HEK293 (cell line): ENCODE results near the gene ZSWIM7.
A peak's percentile ranks its signal among the peaks of the same experiment; 100 is the strongest.

Experiments used
- CTCF ChIA-PET: fragments of 350-600 bp; formaldehyde crosslinking; extraction: SDS; loops from one replicate; lab custom pipeline; 2021; ENCODE audit warnings: antibody characterized with exemption; lab: Yijun Ruan, JAX
- POLR2A ChIA-PET: fragments of 300-600 bp; formaldehyde crosslinking; extraction: SDS; loops from one replicate; lab custom pipeline; 2020; ENCODE audit warnings: antibody characterized with exemption, inconsistent platforms; lab: Yijun Ruan, JAX
- H3K27ac ChIP-seq: fragments of 200-500 bp; sonication (Bioruptor generic); 2 replicates; pipeline ENCODE4 v1.5.1; 2014; ENCODE audit warnings: low read depth, low read length, control low read depth, inconsistent platforms; ENCODE audit errors: extremely low read depth
- H3K36me3 ChIP-seq, 2 experiments: fragments of 200-500 bp in 1 of 2; sonication (Bioruptor generic) in 1 of 2; 1 replicate in 1 of 2; 2 replicates in 1 of 2; pipeline ENCODE4 v1.5.1; 2014 to 2017; ENCODE audit warnings: inconsistent platforms in 2 of 2, low read length in 2 of 2; ENCODE audit not compliant: control insufficient read depth in 2 of 2, insufficient read depth in 1 of 2
- H3K4me1 ChIP-seq: fragments of 200-500 bp; sonication (Bioruptor generic); 2 replicates; pipeline ENCODE4 v1.5.1; 2014; ENCODE audit warnings: mild to moderate bottlenecking, low read length, inconsistent platforms; ENCODE audit not compliant: control insufficient read depth, insufficient read depth
- H3K4me3 ChIP-seq: 2 replicates; pipeline ENCODE4 v1.5.1; 2011; ENCODE audit warnings: low read depth, mild to moderate bottlenecking, control low read depth, low read length, moderate library complexity
- H3K9me3 ChIP-seq: fragments of 200-500 bp; sonication (Bioruptor generic); 2 replicates; pipeline ENCODE4 v1.5.1; 2014; ENCODE audit warnings: low read depth, low read length, inconsistent platforms; ENCODE audit not compliant: control insufficient read depth, insufficient read depth
- BCL11B ChIP-seq: fragments of 450-650 bp; formaldehyde crosslinking; IDR thresholded peaks from 2 replicates; pipeline ENCODE4 v1.5.1; 2016; ENCODE audit warnings: low read depth, missing biosample characterization, missing genetic modification characterization
- GLI4 ChIP-seq: fragments of 450-650 bp; formaldehyde crosslinking; IDR thresholded peaks from 2 replicates; pipeline ENCODE4 v1.5.1; 2016; ENCODE audit warnings: missing biosample characterization, missing genetic modification characterization
- REPIN1 ChIP-seq: fragments of 450-650 bp; formaldehyde crosslinking; IDR thresholded peaks from 2 replicates; pipeline ENCODE4 v1.5.1; 2017; ENCODE audit warnings: missing biosample characterization, missing genetic modification characterization, low read depth
- ZIC2 ChIP-seq: fragments of 450-650 bp; formaldehyde crosslinking; IDR thresholded peaks from 2 replicates; pipeline ENCODE4 v1.5.1; 2016; ENCODE audit warnings: missing biosample characterization, missing genetic modification characterization
- ZNF19 ChIP-seq: fragments of 450-650 bp; formaldehyde crosslinking; IDR thresholded peaks from 2 replicates; pipeline ENCODE4; 2016; ENCODE audit warnings: missing biosample characterization, missing genetic modification characterization, low read depth
- ZNF416 ChIP-seq: fragments of 450-650 bp; formaldehyde crosslinking; IDR thresholded peaks from 2 replicates; pipeline ENCODE4 v1.5.1; 2016; ENCODE audit warnings: missing biosample characterization, missing genetic modification characterization
- ZNF549 ChIP-seq: fragments of 450-650 bp; IDR thresholded peaks from 2 replicates; pipeline ENCODE4 v1.5.1; 2018; ENCODE audit warnings: missing biosample characterization, missing genetic modification characterization, mild to moderate bottlenecking, inconsistent platforms, moderate library complexity
- ZNF76 ChIP-seq: fragments of 450-650 bp; formaldehyde crosslinking; IDR thresholded peaks from 2 replicates; pipeline ENCODE4; 2016; ENCODE audit warnings: low read depth, missing biosample characterization, missing genetic modification characterization, borderline replicate concordance
- TF ChIP-seq, protein P1 (sequence below): fragments of 450-650 bp; formaldehyde crosslinking; IDR thresholded peaks from 2 replicates; pipeline ENCODE4 v1.5.1; 2017; ENCODE audit warnings: missing biosample characterization, missing genetic modification characterization
- TF ChIP-seq, protein P2 (sequence below): fragments of 450-650 bp; formaldehyde crosslinking; IDR thresholded peaks from 2 replicates; pipeline ENCODE4 v1.5.1; 2017; ENCODE audit warnings: missing biosample characterization, missing genetic modification characterization
- TF ChIP-seq, protein P3 (sequence below): fragments of 450-650 bp; formaldehyde crosslinking; IDR thresholded peaks from 2 replicates; pipeline ENCODE4 v1.5.1; 2016; ENCODE audit warnings: missing biosample characterization, missing genetic modification characterization
- TF ChIP-seq, protein P4 (sequence below): fragments of 450-650 bp; formaldehyde crosslinking; IDR thresholded peaks from 2 replicates; pipeline ENCODE4 v1.5.1; 2016; ENCODE audit warnings: missing biosample characterization, missing genetic modification characterization
- TF ChIP-seq, protein P5 (sequence below): fragments of 450-650 bp; formaldehyde crosslinking; IDR thresholded peaks from 2 replicates; pipeline ENCODE4 v1.5.1; 2017; ENCODE audit warnings: missing biosample characterization, missing genetic modification characterization
- TF ChIP-seq, protein P6 (sequence below): fragments of 450-650 bp; formaldehyde crosslinking; IDR thresholded peaks from 2 replicates; pipeline ENCODE4 v1.5.1; 2016; ENCODE audit warnings: missing biosample characterization, missing genetic modification characterization
- TF ChIP-seq, protein P7 (sequence below): fragments of 450-650 bp; formaldehyde crosslinking; IDR thresholded peaks from 2 replicates; pipeline ENCODE4 v1.5.1; 2016; ENCODE audit warnings: missing biosample characterization, missing genetic modification characterization, borderline replicate concordance

Gene ZSWIM7

DNA sequence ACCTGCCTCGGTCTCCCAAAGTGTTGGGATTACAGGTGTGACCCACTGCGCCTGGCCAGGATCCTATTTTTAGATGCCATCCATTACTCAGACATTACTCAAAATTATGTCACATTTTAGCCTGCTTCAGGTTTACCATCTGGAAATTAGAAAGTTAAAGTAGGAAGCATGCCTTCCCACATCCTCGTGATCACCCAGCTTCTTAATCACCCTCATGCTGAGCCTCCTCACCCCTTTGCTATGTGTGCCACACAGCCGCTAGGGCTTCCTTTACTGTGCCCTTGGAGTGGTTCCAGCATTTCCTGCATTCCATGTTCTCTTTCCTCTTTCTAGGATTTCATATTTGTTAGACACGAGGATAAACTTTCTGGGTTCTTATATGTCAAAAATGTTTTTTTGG is 45.3 kb downstream of the ZSWIM7 start:
- H3K9me3 ChIP-seq: no peaks in the 10 kb centered on the region
- TF ChIP-seq, protein P1, sequence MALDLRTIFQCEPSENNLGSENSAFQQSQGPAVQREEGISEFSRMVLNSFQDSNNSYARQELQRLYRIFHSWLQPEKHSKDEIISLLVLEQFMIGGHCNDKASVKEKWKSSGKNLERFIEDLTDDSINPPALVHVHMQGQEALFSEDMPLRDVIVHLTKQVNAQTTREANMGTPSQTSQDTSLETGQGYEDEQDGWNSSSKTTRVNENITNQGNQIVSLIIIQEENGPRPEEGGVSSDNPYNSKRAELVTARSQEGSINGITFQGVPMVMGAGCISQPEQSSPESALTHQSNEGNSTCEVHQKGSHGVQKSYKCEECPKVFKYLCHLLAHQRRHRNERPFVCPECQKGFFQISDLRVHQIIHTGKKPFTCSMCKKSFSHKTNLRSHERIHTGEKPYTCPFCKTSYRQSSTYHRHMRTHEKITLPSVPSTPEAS (tag by site-specific recombination): no peak
- no peak for TF ChIP-seq REPIN1 (tag by site-specific recombination)
- TF ChIP-seq, protein P2, sequence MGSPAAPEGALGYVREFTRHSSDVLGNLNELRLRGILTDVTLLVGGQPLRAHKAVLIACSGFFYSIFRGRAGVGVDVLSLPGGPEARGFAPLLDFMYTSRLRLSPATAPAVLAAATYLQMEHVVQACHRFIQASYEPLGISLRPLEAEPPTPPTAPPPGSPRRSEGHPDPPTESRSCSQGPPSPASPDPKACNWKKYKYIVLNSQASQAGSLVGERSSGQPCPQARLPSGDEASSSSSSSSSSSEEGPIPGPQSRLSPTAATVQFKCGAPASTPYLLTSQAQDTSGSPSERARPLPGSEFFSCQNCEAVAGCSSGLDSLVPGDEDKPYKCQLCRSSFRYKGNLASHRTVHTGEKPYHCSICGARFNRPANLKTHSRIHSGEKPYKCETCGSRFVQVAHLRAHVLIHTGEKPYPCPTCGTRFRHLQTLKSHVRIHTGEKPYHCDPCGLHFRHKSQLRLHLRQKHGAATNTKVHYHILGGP (tag by site-specific recombination): 0 out of 2 replicates have a peak, but pooled peaks have one; percentile 36
- TF ChIP-seq, protein P3, sequence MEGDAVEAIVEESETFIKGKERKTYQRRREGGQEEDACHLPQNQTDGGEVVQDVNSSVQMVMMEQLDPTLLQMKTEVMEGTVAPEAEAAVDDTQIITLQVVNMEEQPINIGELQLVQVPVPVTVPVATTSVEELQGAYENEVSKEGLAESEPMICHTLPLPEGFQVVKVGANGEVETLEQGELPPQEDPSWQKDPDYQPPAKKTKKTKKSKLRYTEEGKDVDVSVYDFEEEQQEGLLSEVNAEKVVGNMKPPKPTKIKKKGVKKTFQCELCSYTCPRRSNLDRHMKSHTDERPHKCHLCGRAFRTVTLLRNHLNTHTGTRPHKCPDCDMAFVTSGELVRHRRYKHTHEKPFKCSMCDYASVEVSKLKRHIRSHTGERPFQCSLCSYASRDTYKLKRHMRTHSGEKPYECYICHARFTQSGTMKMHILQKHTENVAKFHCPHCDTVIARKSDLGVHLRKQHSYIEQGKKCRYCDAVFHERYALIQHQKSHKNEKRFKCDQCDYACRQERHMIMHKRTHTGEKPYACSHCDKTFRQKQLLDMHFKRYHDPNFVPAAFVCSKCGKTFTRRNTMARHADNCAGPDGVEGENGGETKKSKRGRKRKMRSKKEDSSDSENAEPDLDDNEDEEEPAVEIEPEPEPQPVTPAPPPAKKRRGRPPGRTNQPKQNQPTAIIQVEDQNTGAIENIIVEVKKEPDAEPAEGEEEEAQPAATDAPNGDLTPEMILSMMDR (tag by site-specific recombination): no peak
- TF ChIP-seq, protein P4, sequence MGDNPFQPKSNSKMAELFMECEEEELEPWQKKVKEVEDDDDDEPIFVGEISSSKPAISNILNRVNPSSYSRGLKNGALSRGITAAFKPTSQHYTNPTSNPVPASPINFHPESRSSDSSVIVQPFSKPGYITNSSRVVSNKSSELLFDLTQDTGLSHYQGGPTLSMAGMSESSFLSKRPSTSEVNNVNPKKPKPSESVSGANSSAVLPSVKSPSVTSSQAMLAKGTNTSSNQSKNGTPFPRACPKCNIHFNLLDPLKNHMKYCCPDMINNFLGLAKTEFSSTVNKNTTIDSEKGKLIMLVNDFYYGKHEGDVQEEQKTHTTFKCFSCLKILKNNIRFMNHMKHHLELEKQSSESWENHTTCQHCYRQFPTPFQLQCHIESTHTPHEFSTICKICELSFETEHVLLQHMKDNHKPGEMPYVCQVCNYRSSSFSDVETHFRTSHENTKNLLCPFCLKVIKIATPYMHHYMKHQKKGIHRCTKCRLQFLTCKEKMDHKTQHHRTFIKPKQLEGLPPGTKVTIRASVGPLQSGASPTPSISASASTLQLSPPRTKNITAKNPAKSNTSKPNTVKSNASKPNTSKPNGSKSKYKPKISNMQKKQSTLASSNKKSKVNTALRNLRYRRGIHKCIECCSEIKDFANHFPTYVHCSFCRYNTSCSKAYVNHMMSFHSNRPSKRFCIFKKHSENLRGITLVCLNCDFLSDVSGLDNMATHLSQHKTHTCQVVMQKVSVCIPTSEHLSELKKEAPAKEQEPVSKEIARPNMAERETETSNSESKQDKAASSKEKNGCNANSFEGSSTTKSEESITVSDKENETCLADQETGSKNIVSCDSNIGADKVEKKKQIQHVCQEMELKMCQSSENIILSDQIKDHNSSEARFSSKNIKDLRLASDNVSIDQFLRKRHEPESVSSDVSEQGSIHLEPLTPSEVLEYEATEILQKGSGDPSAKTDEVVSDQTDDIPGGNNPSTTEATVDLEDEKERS (tag by site-specific recombination): no peak
- TF ChIP-seq, protein P5, sequence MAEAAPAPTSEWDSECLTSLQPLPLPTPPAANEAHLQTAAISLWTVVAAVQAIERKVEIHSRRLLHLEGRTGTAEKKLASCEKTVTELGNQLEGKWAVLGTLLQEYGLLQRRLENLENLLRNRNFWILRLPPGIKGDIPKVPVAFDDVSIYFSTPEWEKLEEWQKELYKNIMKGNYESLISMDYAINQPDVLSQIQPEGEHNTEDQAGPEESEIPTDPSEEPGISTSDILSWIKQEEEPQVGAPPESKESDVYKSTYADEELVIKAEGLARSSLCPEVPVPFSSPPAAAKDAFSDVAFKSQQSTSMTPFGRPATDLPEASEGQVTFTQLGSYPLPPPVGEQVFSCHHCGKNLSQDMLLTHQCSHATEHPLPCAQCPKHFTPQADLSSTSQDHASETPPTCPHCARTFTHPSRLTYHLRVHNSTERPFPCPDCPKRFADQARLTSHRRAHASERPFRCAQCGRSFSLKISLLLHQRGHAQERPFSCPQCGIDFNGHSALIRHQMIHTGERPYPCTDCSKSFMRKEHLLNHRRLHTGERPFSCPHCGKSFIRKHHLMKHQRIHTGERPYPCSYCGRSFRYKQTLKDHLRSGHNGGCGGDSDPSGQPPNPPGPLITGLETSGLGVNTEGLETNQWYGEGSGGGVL (tag by site-specific recombination): no peak
- TF ChIP-seq ZNF416: no peak
- no peak for TF ChIP-seq ZNF76
- TF ChIP-seq, all 188 proteins: peak for 1
- peaks cover 0 to 10% of the 10 kb centered on the region in 2 experiments; a peak in 1 of 3 replicates for H3K36me3 ChIP-seq
- no peak overlapping the region for H3K4me3 ChIP-seq
- no peaks in the 10 kb centered on the region; the same call in none of the 2 replicates for H3K4me1 ChIP-seq
- no peak overlapping the region for H3K27ac ChIP-seq
- ChIA-PET POLR2A (no interaction called here), CTCF (interaction anchor here (1.6 kb wide), 1 partner anchor 9 kb away, joined by 6 read pairs; the partner anchor contains the start of gene ADORA2B)

DNA sequence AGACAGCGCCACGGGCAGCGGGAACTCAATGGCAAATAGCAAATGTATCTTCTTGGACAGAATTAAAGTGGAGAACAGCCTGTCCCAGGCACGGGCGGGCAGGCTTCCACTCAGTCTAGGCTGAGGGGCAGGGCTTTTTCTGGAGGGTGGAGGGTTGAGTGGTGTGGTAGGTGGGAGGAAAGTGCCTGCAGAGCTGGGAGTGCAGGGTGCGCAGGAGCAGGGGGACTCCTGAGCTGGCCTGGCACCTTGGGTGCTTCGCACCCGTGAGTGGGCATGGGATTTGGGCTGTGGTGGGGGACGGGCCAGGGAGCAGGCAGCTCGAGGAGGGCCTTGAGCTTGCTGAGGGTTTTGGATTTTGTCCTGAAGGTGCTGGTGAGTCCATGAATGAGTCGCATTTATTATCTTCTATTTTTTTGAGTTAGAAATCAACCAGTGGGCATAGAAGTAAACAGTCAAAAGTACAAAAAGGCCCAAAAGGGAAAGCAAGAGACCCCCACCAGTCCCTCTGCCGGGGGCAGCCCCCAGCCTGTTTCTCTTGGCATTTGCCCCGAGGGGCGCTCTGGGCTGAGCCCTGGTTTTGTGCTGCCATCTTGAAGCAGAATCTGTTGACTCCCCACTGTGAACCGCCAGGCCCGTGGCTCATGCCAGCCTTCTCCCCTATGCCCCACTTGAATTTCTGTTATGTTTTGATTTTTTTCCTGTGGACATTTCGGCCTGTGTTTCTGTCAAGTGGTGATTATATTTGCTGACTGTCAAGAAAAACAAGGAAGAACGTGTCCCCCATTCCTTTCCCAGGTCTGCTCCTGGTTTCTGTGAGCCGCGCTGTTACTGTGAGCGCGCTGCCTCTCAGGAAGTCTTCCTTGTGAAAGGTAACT is 46.4 kb downstream of the ZSWIM7 start:
- H3K4me3 ChIP-seq: no peak overlapping the region
- H3K27ac ChIP-seq: no peak overlapping the region
- no peaks in the 10 kb centered on the region for H3K9me3 ChIP-seq
- no peaks in the 10 kb centered on the region; the same call in none of the 2 replicates for H3K4me1 ChIP-seq
- peaks cover 0 to 10% of the 10 kb centered on the region in 2 experiments; a peak in 1 of 3 replicates for H3K36me3 ChIP-seq
- ChIA-PET CTCF (interaction anchor here (0.7 to 1.6 kb wide), 2 partner anchors 8 to 44 kb away, joined by 4 to 6 read pairs; partner anchors contain the start of gene ADORA2B), POLR2A (interaction anchor here (0.6 to 1.6 kb wide), 2 partner anchors 47 to 825 kb away, joined by 3 to 5 read pairs; partner anchors contain the start of genes TTC19 and ZSWIM7)
- TF ChIP-seq ZNF549 (no peak), BCL11B (tag by site-specific recombination) (no peak), ZNF19 (tag by site-specific recombination) (no peak), GLI4 (tag by site-specific recombination) (no peak), ZIC2 (tag by site-specific recombination) (0 out of 2 replicates have a peak, but pooled peaks have one; percentile 9)
- TF ChIP-seq, protein P6, sequence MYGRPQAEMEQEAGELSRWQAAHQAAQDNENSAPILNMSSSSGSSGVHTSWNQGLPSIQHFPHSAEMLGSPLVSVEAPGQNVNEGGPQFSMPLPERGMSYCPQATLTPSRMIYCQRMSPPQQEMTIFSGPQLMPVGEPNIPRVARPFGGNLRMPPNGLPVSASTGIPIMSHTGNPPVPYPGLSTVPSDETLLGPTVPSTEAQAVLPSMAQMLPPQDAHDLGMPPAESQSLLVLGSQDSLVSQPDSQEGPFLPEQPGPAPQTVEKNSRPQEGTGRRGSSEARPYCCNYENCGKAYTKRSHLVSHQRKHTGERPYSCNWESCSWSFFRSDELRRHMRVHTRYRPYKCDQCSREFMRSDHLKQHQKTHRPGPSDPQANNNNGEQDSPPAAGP (tag by site-specific recombination): no peak
- TF ChIP-seq, protein P7, sequence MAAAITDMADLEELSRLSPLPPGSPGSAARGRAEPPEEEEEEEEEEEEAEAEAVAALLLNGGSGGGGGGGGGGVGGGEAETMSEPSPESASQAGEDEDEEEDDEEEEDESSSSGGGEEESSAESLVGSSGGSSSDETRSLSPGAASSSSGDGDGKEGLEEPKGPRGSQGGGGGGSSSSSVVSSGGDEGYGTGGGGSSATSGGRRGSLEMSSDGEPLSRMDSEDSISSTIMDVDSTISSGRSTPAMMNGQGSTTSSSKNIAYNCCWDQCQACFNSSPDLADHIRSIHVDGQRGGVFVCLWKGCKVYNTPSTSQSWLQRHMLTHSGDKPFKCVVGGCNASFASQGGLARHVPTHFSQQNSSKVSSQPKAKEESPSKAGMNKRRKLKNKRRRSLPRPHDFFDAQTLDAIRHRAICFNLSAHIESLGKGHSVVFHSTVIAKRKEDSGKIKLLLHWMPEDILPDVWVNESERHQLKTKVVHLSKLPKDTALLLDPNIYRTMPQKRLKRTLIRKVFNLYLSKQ (tag by site-specific recombination): no peak
